A673 (cell line): Measurements from ENCODE around the gene HNRNPA1L2. TPM values are rescaled to one million over a fixed set of nuclear protein-coding genes. Genes with fewer than 3 reads are reported as not detected.
A peak's percentile ranks its signal among the peaks of the same experiment; 100 is the strongest.

Source experiments
- BruUV-seq: library from RNA; stranded (reverse); fragments of 400-500 nt; replicated peaks from 2 replicates; lab custom pipeline; 2021; lab: Mats Ljungman, UMichigan
- CTCF ChIA-PET: fragments of 300-600 bp; sonication (Branson Sonifier 250); formaldehyde crosslinking; loops from one replicate; lab custom pipeline; 2022; ENCODE audit warnings: antibody characterized with exemption; lab: Charles Lee
- POLR2A ChIA-PET: fragments of 300-600 bp; sonication (Branson Sonifier 250); formaldehyde crosslinking; loops from one replicate; lab custom pipeline; 2022; ENCODE audit warnings: antibody characterized with exemption; ENCODE audit not compliant: low non-redundant PET; lab: Charles Lee
- DNase-seq: peaks from one replicate; pipeline ENCODE4 v3.0.0-alpha.2; 2015; ENCODE audit warnings: low spot score
- H3K27ac ChIP-seq: fragments of 200-600 bp; sonication (generic); 2 replicates; pipeline ENCODE4 v1.5.1; 2016; ENCODE audit warnings: mixed run types, low read depth, mild to moderate bottlenecking, mixed read lengths, antibody characterized with exemption, low read length; ENCODE audit not compliant: poor library complexity, severe bottlenecking
- H3K27me3 ChIP-seq: fragments of 200-600 bp; sonication (generic); replicated peaks from 2 replicates; pipeline ENCODE4 v1.6.1; 2017; ENCODE audit warnings: mixed run types, low read depth, mild to moderate bottlenecking, mixed read lengths, antibody characterized with exemption, low read length; ENCODE audit not compliant: insufficient read depth, poor library complexity
- H3K36me3 ChIP-seq: fragments of 200-600 bp; sonication (generic); 2 replicates; pipeline ENCODE4 v1.6.1; 2016; ENCODE audit warnings: mixed run types, mild to moderate bottlenecking, mixed read lengths, antibody characterized with exemption, low read length; ENCODE audit not compliant: insufficient read depth, poor library complexity, severe bottlenecking
- H3K4me1 ChIP-seq: fragments of 200-600 bp; sonication (generic); 2 replicates; pipeline ENCODE4 v1.6.1; 2017; ENCODE audit warnings: mixed run types, mild to moderate bottlenecking, mixed read lengths, antibody characterized with exemption, low read length; ENCODE audit not compliant: insufficient read depth, poor library complexity, severe bottlenecking
- H3K4me3 ChIP-seq: fragments of 200-600 bp; sonication (generic); 2 replicates; pipeline ENCODE4 v1.5.1; 2016; ENCODE audit warnings: low read depth, mixed run types, mild to moderate bottlenecking, mixed read lengths, low read length; ENCODE audit not compliant: poor library complexity, severe bottlenecking
- H3K9me3 ChIP-seq: fragments of 200-600 bp; sonication (generic); 2 replicates; pipeline ENCODE4 v1.6.1; 2016; ENCODE audit warnings: mixed run types, low read depth, mild to moderate bottlenecking, mixed read lengths, antibody characterized with exemption, low read length; ENCODE audit not compliant: poor library complexity, severe bottlenecking
- EZH2 ChIP-seq: fragments of 200-600 bp; sonication (generic); IDR thresholded peaks from 2 replicates; pipeline ENCODE4 v1.6.1; 2017; ENCODE audit warnings: borderline replicate concordance, low read depth, mild to moderate bottlenecking, mixed read lengths, antibody characterized with exemption, low read length; ENCODE audit not compliant: poor library complexity, severe bottlenecking
- intact Hi-C: fragments of 100-400 bp; cut with micrococcal nuclease; formaldehyde crosslinking; loops from one replicate; pipeline ENCODE4 v1.10.0; 2022; ENCODE audit not compliant: unreplicated experiment
- total RNA-seq: library from RNA; stranded (reverse); gene quantifications from 2 replicates; pipeline ENCODE4 v1.2.3, GENCODE V29; 2021
- TF ChIP-seq, protein P1 (sequence below): fragments of 300-800, 200-600 bp; sonication (generic); conservative IDR thresholded peaks from 2 replicates; pipeline ENCODE4 v1.5.1; 2017; ENCODE audit warnings: low read depth, mild to moderate bottlenecking, antibody characterized with exemption, low read length, moderate library complexity, mixed read lengths

HNRNPA1L2 gene
- total RNA-seq, 1 experiment from 2014 or later: 10.1 TPM

DNA sequence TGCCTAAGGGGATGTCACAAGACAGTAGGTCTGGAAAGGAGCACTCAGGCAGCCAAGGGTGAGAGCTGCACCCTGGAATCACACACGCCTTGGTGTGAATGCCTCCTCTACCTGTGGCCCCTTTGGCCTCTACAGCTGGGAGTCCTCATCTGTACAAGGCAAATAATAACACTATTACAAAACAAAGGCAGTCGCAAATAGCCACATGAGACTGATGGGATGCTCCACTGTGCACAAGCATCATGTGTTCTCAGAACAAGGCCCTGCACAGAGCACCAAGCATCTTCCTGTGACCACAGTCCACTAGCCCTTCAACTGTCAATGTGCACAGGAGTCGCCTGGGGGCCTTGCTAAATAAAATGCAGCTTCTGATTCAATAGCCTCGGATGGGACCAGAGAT, 44.6 kb upstream of the HNRNPA1L2 start:
- CTCF ChIA-PET: no interaction called here
- Histone ChIP-seq H3K27ac (no peak overlapping the region), H3K4me1 (no peaks in the 10 kb centered on the region), H3K9me3 (no peaks in the 10 kb centered on the region), H3K36me3 (no peaks in the 10 kb centered on the region), H3K4me3 (no peak overlapping the region), H3K27me3 (no peaks in the 10 kb centered on the region)
- no peak for DNase-seq
- no TSS peak for BruUV-seq
- no peak for TF ChIP-seq EZH2
- TF ChIP-seq, protein P1, sequence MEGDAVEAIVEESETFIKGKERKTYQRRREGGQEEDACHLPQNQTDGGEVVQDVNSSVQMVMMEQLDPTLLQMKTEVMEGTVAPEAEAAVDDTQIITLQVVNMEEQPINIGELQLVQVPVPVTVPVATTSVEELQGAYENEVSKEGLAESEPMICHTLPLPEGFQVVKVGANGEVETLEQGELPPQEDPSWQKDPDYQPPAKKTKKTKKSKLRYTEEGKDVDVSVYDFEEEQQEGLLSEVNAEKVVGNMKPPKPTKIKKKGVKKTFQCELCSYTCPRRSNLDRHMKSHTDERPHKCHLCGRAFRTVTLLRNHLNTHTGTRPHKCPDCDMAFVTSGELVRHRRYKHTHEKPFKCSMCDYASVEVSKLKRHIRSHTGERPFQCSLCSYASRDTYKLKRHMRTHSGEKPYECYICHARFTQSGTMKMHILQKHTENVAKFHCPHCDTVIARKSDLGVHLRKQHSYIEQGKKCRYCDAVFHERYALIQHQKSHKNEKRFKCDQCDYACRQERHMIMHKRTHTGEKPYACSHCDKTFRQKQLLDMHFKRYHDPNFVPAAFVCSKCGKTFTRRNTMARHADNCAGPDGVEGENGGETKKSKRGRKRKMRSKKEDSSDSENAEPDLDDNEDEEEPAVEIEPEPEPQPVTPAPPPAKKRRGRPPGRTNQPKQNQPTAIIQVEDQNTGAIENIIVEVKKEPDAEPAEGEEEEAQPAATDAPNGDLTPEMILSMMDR: no peak
- POLR2A ChIA-PET: no interaction called here
- intact Hi-C loops: no loop called here

DNA sequence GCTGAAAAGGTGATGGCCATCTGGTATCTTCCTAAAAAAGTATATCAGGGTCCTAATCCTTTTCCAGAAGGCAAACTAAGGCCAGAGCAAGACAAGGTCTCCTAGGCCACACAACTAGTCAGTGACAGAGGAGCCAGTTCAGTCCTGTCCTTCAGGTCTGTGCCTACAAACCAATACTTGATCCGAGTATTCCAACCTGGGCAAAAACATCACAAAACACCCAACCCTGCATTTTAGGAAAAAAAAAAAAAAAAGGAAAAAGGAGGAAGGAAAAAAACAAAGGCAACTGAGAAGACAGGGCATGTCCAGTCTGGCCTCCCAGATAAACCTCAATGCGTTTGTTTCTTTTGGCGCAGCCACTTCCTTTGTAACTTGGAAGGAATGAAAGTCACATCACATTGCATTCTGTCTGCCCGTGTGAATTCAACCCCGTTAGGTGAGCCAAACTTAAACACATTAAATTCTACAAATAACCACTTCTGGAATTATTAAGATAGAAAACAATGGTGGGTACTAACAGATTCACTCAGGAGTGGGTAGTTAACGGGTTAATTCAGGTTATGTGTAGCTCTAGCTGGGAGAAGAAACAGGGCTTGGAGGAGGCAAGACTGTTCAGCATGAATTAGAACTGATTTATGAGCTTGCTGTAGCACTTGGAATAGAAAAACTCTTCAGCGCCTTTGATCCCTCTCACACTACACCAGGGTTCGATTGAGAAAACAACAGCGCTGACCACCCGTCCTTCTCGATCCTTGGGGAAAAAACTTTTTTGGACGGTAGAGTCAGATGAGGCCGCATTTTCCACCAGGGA, 43.0 kb upstream of the HNRNPA1L2 start:
- H3K4me3 ChIP-seq: peak overlapping the region; percentile 43
- H3K4me1 ChIP-seq: no peaks in the 10 kb centered on the region
- no peaks in the 10 kb centered on the region for H3K9me3 ChIP-seq
- H3K27me3 ChIP-seq: no peaks in the 10 kb centered on the region
- DNase-seq: no peak
- POLR2A ChIA-PET: no interaction called here
- no peak overlapping the region for H3K27ac ChIP-seq
- intact Hi-C loops: no loop called here
- TF ChIP-seq, protein P1: no peak
- TF ChIP-seq EZH2: no peak
- no peaks in the 10 kb centered on the region for H3K36me3 ChIP-seq
- CTCF ChIA-PET: no interaction called here
- no TSS peak for BruUV-seq

DNA sequence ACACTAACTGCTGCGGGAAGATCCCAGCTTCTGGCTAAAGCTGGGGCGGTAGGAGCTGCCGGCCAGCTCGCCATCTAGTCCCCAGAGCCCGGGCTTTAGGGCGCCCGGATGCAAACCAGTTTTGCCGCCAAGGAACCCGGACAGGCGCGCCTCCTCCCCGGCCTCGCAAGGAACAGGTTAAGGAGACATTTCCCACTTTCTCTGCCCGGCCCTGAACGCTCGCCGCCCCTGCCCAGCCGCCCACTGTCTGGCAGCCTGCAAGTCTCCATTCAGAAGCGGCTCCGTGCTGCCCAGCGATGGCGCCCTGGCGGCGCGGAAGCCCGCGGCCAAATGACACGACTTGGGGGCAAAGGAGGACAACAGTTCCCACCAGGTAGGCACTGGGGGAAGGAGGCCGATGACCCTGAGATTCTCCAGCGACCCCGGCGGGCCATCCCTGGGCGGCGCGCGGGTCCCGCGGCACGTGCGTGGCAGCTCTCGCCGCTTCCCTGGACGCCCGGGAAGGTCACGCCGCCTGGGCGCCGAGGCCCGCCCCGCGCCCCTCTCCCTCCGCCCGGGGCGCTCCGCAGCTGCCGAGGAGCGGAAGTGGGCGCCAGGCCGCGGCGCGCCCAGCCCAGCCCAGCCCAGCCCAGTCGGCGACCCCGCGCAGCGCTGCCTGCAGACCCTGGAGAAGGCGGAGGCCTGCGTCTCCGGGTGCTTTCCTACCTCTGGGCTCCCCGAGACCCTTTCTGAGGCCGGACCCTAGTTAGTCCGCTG, 42.2 kb upstream of the HNRNPA1L2 start:
- no peaks in the 10 kb centered on the region for H3K36me3 ChIP-seq
- H3K4me3 ChIP-seq: peak overlapping the region; percentile 43
- BruUV-seq: no TSS peak
- CTCF ChIA-PET: no interaction called here
- H3K27ac ChIP-seq: peak overlapping the region; percentile 13
- no peaks in the 10 kb centered on the region for H3K27me3 ChIP-seq
- no peak for TF ChIP-seq EZH2
- TF ChIP-seq, protein P1: no peak
- POLR2A ChIA-PET: no interaction called here
- peak; percentile 14 for DNase-seq
- H3K9me3 ChIP-seq: no peaks in the 10 kb centered on the region
- intact Hi-C loops: loop anchor here (10.0 kb wide), 1 partner anchor 595 kb away; no protein-coding TSS in a partner anchor
- no peaks in the 10 kb centered on the region for H3K4me1 ChIP-seq
